HepG2 (cell line): ENCODE results near the gene CBL. TPM values are rescaled to one million over a fixed set of nuclear protein-coding genes. Genes with fewer than 3 reads are reported as not detected.

ENCODE experiments used
- ATAD3A ChIP-seq: sonication (generic); formaldehyde crosslinking; IDR thresholded peaks from 2 replicates; pipeline ENCODE4 v1.4.0; 2020; ENCODE audit warnings: missing genetic modification reagents
- HHEX ChIP-seq: IDR thresholded peaks from 2 replicates; pipeline ENCODE4 v1.6.1; 2016; ENCODE audit warnings: control low read depth
- HNRNPL ChIP-seq: fragments of 200-400 bp; formaldehyde crosslinking; IDR thresholded peaks from 2 replicates; pipeline ENCODE4 v1.6.1; 2017; ENCODE audit warnings: mild to moderate bottlenecking, low read depth, low read length
- HNRNPUL1 ChIP-seq: fragments of 200-400 bp; formaldehyde crosslinking; IDR thresholded peaks from 2 replicates; pipeline ENCODE4 v1.6.1; 2017; ENCODE audit warnings: low read depth, mild to moderate bottlenecking, low read length, moderate library complexity
- HOXD1 ChIP-seq: sonication (generic); formaldehyde crosslinking; IDR thresholded peaks from 2 replicates; pipeline ENCODE4 v1.5.0; 2020; ENCODE audit warnings: missing genetic modification reagents
- KDM3A ChIP-seq: IDR thresholded peaks from 2 replicates; pipeline ENCODE4 v1.6.1; 2018; ENCODE audit warnings: low read depth, missing compliant biosample characterization
- KDM5B ChIP-seq: sonication (generic); formaldehyde crosslinking; IDR thresholded peaks from 2 replicates; pipeline ENCODE4 v1.4.0; 2020; ENCODE audit warnings: missing genetic modification reagents, mild to moderate bottlenecking, borderline replicate concordance
- MIER2 ChIP-seq: IDR thresholded peaks from 2 replicates; pipeline ENCODE4 v1.6.1; 2016; ENCODE audit warnings: missing biosample characterization, missing genetic modification reagents
- NFIB ChIP-seq: sonication (generic); formaldehyde crosslinking; IDR thresholded peaks from 2 replicates; pipeline ENCODE4 v1.9.0; 2021; ENCODE audit warnings: missing genetic modification reagents, mild to moderate bottlenecking, borderline replicate concordance
- PCBP1 ChIP-seq: fragments of 200-400 bp; formaldehyde crosslinking; IDR thresholded peaks from 2 replicates; pipeline ENCODE4 v1.6.1; 2017; ENCODE audit warnings: mild to moderate bottlenecking, low read depth, low read length, borderline replicate concordance
- SIN3A ChIP-seq: IDR thresholded peaks from 2 replicates; pipeline ENCODE4 v1.6.1; 2011; ENCODE audit warnings: low read depth, mild to moderate bottlenecking, control low read depth, low read length, borderline replicate concordance
- STAG1 ChIP-seq: sonication (generic); formaldehyde crosslinking; IDR thresholded peaks from 2 replicates; pipeline ENCODE4 v1.4.0; 2020; ENCODE audit warnings: missing genetic modification reagents
- TCF12 ChIP-seq, 2 experiments: fragments of 450-650 bp in 1 of 2; sonication (generic) in 1 of 2; formaldehyde crosslinking in 1 of 2; IDR thresholded peaks; 2 replicates each; pipeline versions ENCODE4 v1.6.1 to v1.8.0; 2017 to 2022; ENCODE audit warnings: antibody characterized with exemption in 1 of 2, mild to moderate bottlenecking in 1 of 2, missing genetic modification reagents in 1 of 2, moderate library complexity in 1 of 2
- TCF7L2 ChIP-seq: IDR thresholded peaks from 2 replicates; pipeline ENCODE4 v1.6.1; 2011; ENCODE audit warnings: mild to moderate bottlenecking, low read depth, low read length, moderate library complexity
- TMF1 ChIP-seq: sonication (generic); formaldehyde crosslinking; IDR thresholded peaks from 2 replicates; pipeline ENCODE4 v1.8.1; 2022; ENCODE audit warnings: low read depth, missing genetic modification reagents
- U2AF1 ChIP-seq: fragments of 200-400 bp; formaldehyde crosslinking; optimal IDR thresholded peaks from 2 replicates; pipeline ENCODE3; 2017; ENCODE audit warnings: mild to moderate bottlenecking, low read depth, low read length
- WIZ ChIP-seq: sonication (generic); formaldehyde crosslinking; IDR thresholded peaks from 2 replicates; pipeline ENCODE4 v1.5.1; 2020; ENCODE audit warnings: mild to moderate bottlenecking, missing genetic modification reagents
- ZFP90 ChIP-seq: sonication (generic); formaldehyde crosslinking; IDR thresholded peaks from 2 replicates; pipeline ENCODE4 v1.8.0; 2022; ENCODE audit warnings: missing genetic modification reagents, mild to moderate bottlenecking, inconsistent platforms, borderline replicate concordance
- ZKSCAN5 ChIP-seq: sonication (generic); formaldehyde crosslinking; IDR thresholded peaks from 2 replicates; pipeline ENCODE4 v1.5.1; 2020; ENCODE audit warnings: mild to moderate bottlenecking, missing genetic modification reagents
- ZNF337 ChIP-seq: sonication (generic); formaldehyde crosslinking; IDR thresholded peaks from 2 replicates; pipeline ENCODE4 v1.5.1; 2020; ENCODE audit warnings: missing genetic modification reagents, low read depth, mild to moderate bottlenecking, borderline replicate concordance
- ZNF383 ChIP-seq: sonication (generic); formaldehyde crosslinking; IDR thresholded peaks from 2 replicates; pipeline ENCODE4 v1.4.0; 2020; ENCODE audit warnings: missing genetic modification reagents, mild to moderate bottlenecking, borderline replicate concordance
- ZNF597 ChIP-seq: sonication (generic); formaldehyde crosslinking; IDR thresholded peaks from 2 replicates; pipeline ENCODE4 v1.5.0; 2020; ENCODE audit warnings: missing genetic modification reagents
- ZNF660 ChIP-seq: sonication (generic); formaldehyde crosslinking; IDR thresholded peaks from 2 replicates; pipeline ENCODE4 v1.5.1; 2020; ENCODE audit warnings: mild to moderate bottlenecking, low read depth, missing genetic modification reagents, borderline replicate concordance
- ZNF773 ChIP-seq: sonication (generic); formaldehyde crosslinking; IDR thresholded peaks from 2 replicates; pipeline ENCODE4 v1.4.0; 2020; ENCODE audit warnings: missing genetic modification reagents, borderline replicate concordance
- polyA plus RNA-seq, 8 experiments: library from polyadenylated mRNA; depleted of rRNA in 3 of 8; stranded (reverse) in 7 of 8; unstranded in 1 of 8; fragments of >200 nt; fragmentation: Illumina TruSeq in 4 of 8; extraction: Trizol in 4 of 8; gene quantifications; 2 replicates each; pipeline versions ENCODE4 v1.2.1 to v1.2.3, GENCODE V29; 2011 to 2016; ENCODE audit warnings: low read depth in 4 of 8, missing spikeins in 1 of 8, mixed read lengths in 1 of 8; ENCODE audit not compliant: insufficient read depth in 1 of 8
- total RNA-seq, 5 experiments: library from RNA; depleted of rRNA; stranded (reverse); fragments of >200 nt; fragmentation: Illumina TruSeq; extraction: Trizol; gene quantifications; 2 replicates each; pipeline ENCODE4 v1.2.3, GENCODE V29; 2016; ENCODE audit warnings: low read depth in 1 of 5
- TF ChIP-seq, protein P1 (sequence below): sonication (generic); formaldehyde crosslinking; IDR thresholded peaks from 2 replicates; pipeline ENCODE4 v1.4.0; 2020; ENCODE audit warnings: missing genetic modification reagents
- TF ChIP-seq, protein P2 (sequence below): sonication (generic); formaldehyde crosslinking; conservative IDR thresholded peaks from 2 replicates; pipeline ENCODE4 v1.8.0; 2022; ENCODE audit warnings: mild to moderate bottlenecking, moderate library complexity, missing genetic modification reagents

Gene CBL
- total and polyA plus RNA-seq, 2 of the 13 experiments (the other 11 are each of a cell fraction or from before 2014, with no cell fraction given): 6.6 to 7.4 TPM

GRCh38 chr11:119168471-119169281, 37.5 kb upstream of the CBL start, which contains the start of gene NLRX1 (continued):
- TF ChIP-seq, protein P1, sequence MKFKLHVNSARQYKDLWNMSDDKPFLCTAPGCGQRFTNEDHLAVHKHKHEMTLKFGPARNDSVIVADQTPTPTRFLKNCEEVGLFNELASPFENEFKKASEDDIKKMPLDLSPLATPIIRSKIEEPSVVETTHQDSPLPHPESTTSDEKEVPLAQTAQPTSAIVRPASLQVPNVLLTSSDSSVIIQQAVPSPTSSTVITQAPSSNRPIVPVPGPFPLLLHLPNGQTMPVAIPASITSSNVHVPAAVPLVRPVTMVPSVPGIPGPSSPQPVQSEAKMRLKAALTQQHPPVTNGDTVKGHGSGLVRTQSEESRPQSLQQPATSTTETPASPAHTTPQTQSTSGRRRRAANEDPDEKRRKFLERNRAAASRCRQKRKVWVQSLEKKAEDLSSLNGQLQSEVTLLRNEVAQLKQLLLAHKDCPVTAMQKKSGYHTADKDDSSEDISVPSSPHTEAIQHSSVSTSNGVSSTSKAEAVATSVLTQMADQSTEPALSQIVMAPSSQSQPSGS (CRISPR knock-in tag): no peak
- TF ChIP-seq KDM3A (CRISPR knock-in tag): no peak; the same call in 1 of the 2 replicates
- TF ChIP-seq MIER2: no peak
- TF ChIP-seq PCBP1: 0 out of 2 replicates have a peak, but pooled peaks have one; percentile 5
- TF ChIP-seq SIN3A: no peak
- no peak for TF ChIP-seq ZNF660 (CRISPR knock-in tag)
- no peak for TF ChIP-seq TCF7L2
- 0 out of 2 replicates have a peak, but pooled peaks have one; percentile 30 for TF ChIP-seq HOXD1
- no peak for TF ChIP-seq NFIB (CRISPR knock-in tag)
- peak; percentile 26; the same call in 1 of the 2 replicates for TF ChIP-seq STAG1 (CRISPR knock-in tag)
- TF ChIP-seq ZNF383 (CRISPR knock-in tag): no peak
- no peak for TF ChIP-seq ZKSCAN5
- no peak for TF ChIP-seq TCF12 (IDR thresholded peaks at IDR 0.05)
- 0 out of 2 replicates have a peak, but pooled peaks have one; percentile 43 for TF ChIP-seq TCF12 (CRISPR knock-in tag; IDR thresholded peaks at IDR 0.05)
- no peak for TF ChIP-seq ATAD3A (CRISPR knock-in tag)
- TF ChIP-seq KDM5B (CRISPR knock-in tag): peak; percentile 81; the same call in 1 of the 2 replicates
- TF ChIP-seq ZNF773 (CRISPR knock-in tag): no peak
- TF ChIP-seq, protein P2, sequence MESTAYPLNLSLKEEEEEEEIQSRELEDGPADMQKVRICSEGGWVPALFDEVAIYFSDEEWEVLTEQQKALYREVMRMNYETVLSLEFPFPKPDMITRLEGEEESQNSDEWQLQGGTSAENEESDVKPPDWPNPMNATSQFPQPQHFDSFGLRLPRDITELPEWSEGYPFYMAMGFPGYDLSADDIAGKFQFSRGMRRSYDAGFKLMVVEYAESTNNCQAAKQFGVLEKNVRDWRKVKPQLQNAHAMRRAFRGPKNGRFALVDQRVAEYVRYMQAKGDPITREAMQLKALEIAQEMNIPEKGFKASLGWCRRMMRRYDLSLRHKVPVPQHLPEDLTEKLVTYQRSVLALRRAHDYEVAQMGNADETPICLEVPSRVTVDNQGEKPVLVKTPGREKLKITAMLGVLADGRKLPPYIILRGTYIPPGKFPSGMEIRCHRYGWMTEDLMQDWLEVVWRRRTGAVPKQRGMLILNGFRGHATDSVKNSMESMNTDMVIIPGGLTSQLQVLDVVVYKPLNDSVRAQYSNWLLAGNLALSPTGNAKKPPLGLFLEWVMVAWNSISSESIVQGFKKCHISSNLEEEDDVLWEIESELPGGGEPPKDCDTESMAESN (CRISPR knock-in tag): peak; percentile 70; the same call in 1 of the 2 replicates
- no peak; the same call in 1 of the 2 replicates for TF ChIP-seq ZFP90 (CRISPR knock-in tag)
- TF ChIP-seq HNRNPUL1: no peak
- TF ChIP-seq ZNF597 (CRISPR knock-in tag): no peak
- peak; percentile 75 for TF ChIP-seq HNRNPL
- no peak for TF ChIP-seq WIZ
- no peak for TF ChIP-seq ZNF337 (CRISPR knock-in tag)
- no peak for TF ChIP-seq U2AF1
- TF ChIP-seq TMF1 (CRISPR knock-in tag): peak; percentile 58; the same call in 1 of the 2 replicates
- TF ChIP-seq HHEX (CRISPR knock-in tag): no peak
